Keratinocyte (primary cell): ENCODE data around the gene AFG1L. TPM values are rescaled to one million over a fixed set of nuclear protein-coding genes. Genes with fewer than 3 reads are reported as not detected.

Source experiments
- DNase-seq: peaks from one replicate; pipeline ENCODE4 v3.0.0-alpha.2; 2011; ENCODE audit warnings: low read depth, missing footprints, low spot score
- FAIRE-seq: peaks from 2 replicates; lab custom pipeline; 2011; peaks lifted over from hg19 to GRCh38; lab: Jason Lieb, UNC
- H2AFZ ChIP-seq: 2 replicates; pipeline ENCODE4 v1.6.0; 2012; ENCODE audit warnings: low read length, control low read depth, inconsistent platforms; ENCODE audit not compliant: control insufficient read depth
- H3K27ac ChIP-seq: 2 replicates; pipeline ENCODE4 v1.5.1; 2011; ENCODE audit warnings: low read length; ENCODE audit not compliant: control insufficient read depth, insufficient read depth
- H3K27me3 ChIP-seq: 3 replicates; pipeline ENCODE4 v1.6.0; 2011; ENCODE audit warnings: low read length; ENCODE audit not compliant: control insufficient read depth, insufficient read depth; ENCODE audit errors: extremely low read depth
- H3K36me3 ChIP-seq, 2 experiments: 2 replicates in 1 of 2; 3 replicates in 1 of 2; pipeline ENCODE4 v1.5.1; 2011; ENCODE audit warnings: low read length in 2 of 2, mild to moderate bottlenecking in 1 of 2; ENCODE audit not compliant: control insufficient read depth in 2 of 2, insufficient read depth in 2 of 2; ENCODE audit errors: extremely low read depth in 1 of 2
- H3K4me1 ChIP-seq: 3 replicates; pipeline ENCODE4 v1.5.1; 2011; ENCODE audit warnings: low read length; ENCODE audit not compliant: control insufficient read depth, insufficient read depth; ENCODE audit errors: extremely low read depth
- H3K4me2 ChIP-seq: 3 replicates; pipeline ENCODE4 v1.6.0; 2011; ENCODE audit warnings: low read depth, low read length; ENCODE audit not compliant: control insufficient read depth, insufficient read depth; ENCODE audit errors: extremely low read depth
- H3K4me3 ChIP-seq, 3 experiments: fragments of 200-600 bp in 1 of 3; sonication (generic) in 1 of 3; 2 replicates in 2 of 3; 3 replicates in 1 of 3; pipeline ENCODE4 v1.5.1; 2011 to 2016; ENCODE audit warnings: low read length in 3 of 3, mild to moderate bottlenecking in 3 of 3, control low read depth in 2 of 3, inconsistent platforms in 1 of 3, low read depth in 1 of 3, mixed read lengths in 1 of 3, mixed run types in 1 of 3, moderate library complexity in 1 of 3; ENCODE audit not compliant: control insufficient read depth in 2 of 3, insufficient read depth in 2 of 3; ENCODE audit errors: extremely low read depth in 1 of 3
- H3K79me2 ChIP-seq: 2 replicates; pipeline ENCODE4 v1.6.0; 2012; ENCODE audit warnings: low read length; ENCODE audit not compliant: control insufficient read depth, insufficient read depth
- H3K9ac ChIP-seq: 3 replicates; pipeline ENCODE4 v1.6.0; 2011; ENCODE audit warnings: low read length; ENCODE audit not compliant: control insufficient read depth, insufficient read depth; ENCODE audit errors: extremely low read depth
- H3K9me1 ChIP-seq: 3 replicates; pipeline ENCODE4 v1.6.0; 2011; ENCODE audit warnings: low read length; ENCODE audit not compliant: control insufficient read depth, insufficient read depth; ENCODE audit errors: extremely low read depth
- H3K9me3 ChIP-seq: 2 replicates; pipeline ENCODE4 v1.5.1; 2012; ENCODE audit warnings: low read depth, low read length; ENCODE audit not compliant: control insufficient read depth
- H4K20me1 ChIP-seq: 3 replicates; pipeline ENCODE4 v1.6.0; 2011; ENCODE audit warnings: low read length; ENCODE audit not compliant: control insufficient read depth, insufficient read depth; ENCODE audit errors: extremely low read depth
- CTCF ChIP-seq, 3 experiments: IDR thresholded peaks in 1 of 3; conservative IDR thresholded peaks in 1 of 3; optimal IDR thresholded peaks in 1 of 3; 2 replicates in 2 of 3; 3 replicates in 1 of 3; pipeline versions ENCODE3 to v1.5.1; 2011; ENCODE audit warnings: low read length in 3 of 3, mild to moderate bottlenecking in 3 of 3, moderate library complexity in 2 of 3, control low read depth in 1 of 3, inconsistent platforms in 1 of 3; ENCODE audit not compliant: insufficient read depth in 2 of 3; ENCODE audit errors: extremely low read depth in 1 of 3
- EZH2 ChIP-seq: IDR thresholded peaks from one replicate; pipeline ENCODE4 v1.6.1; 2012; ENCODE audit warnings: inconsistent platforms, mild to moderate bottlenecking, low read length, moderate library complexity
- dilution Hi-C: fragments of 300-500 bp; cut with MboI; formaldehyde crosslinking; loops from one replicate; pipeline ENCODE4 v1.7.0; 2020; ENCODE audit warnings: low sequenced_read_pairs; ENCODE audit not compliant: extremely low pct_ligation_motif_present
- polyA plus RNA-seq, 5 experiments: library from polyadenylated mRNA; depleted of rRNA in 3 of 5; stranded (reverse) in 3 of 5; stranded (forward) in 1 of 5; unstranded in 1 of 5; fragments of >200 nt; gene quantifications; 1 replicate in 1 of 5; 2 replicates in 3 of 5; 3 replicates in 1 of 5; pipeline versions ENCODE4 v1.2.1 to v1.2.3, GENCODE V29; 2011 to 2012; ENCODE audit warnings: missing spikeins in 2 of 5, low read depth in 1 of 5, low replicate concordance in 1 of 5

AFG1L gene
- polyA plus RNA-seq, 1 donor (not counting 4 experiments of a cell fraction or from before 2014, with no cell fraction given) = 3.1 TPM

- Histone ChIP-seq H3K27me3 (no peaks in the 10 kb centered on the region), H3K27ac (peak overlapping the region; percentile 77), H3K9ac (peak overlapping the region; percentile 91), H3K4me1 (peaks cover 2% of the 10 kb centered on the region), H3K4me2 (peak overlapping the region; percentile 85), H2AFZ (peak overlapping the region; percentile 83), H3K4me3 (peak overlapping the region; percentile 79 to 99 (median 98)), H3K36me3 (peaks cover 0 to 8% of the 10 kb centered on the region in 2 experiments), H4K20me1 (no peaks in the 10 kb centered on the region), H3K9me3 (no peaks in the 10 kb centered on the region), H3K79me2 (peaks cover 52% of the 10 kb centered on the region), H3K9me1 (no peaks in the 10 kb centered on the region)
- no peak for DNase-seq
- peak; percentile 92 for FAIRE-seq
- TF ChIP-seq EZH2 (no peak), CTCF (optimal IDR thresholded peaks at IDR 0.05 in 1 of 3, IDR thresholded peaks at IDR 0.05 in 1 of 3, conservative IDR thresholded peaks at IDR 0.05 in 1 of 3; ENCODE audit: extremely low read depth in 1 of 3, insufficient read depth in 2 of 3, low read length in 3 of 3) (no peak)
- dilution Hi-C loops = no loop called here
These were observed 34.6 kb upstream of the AFG1L start for GRCh38 chr6:108260126-108260808.

GRCh38 chr6:108260809-108261569, 33.9 kb upstream of the AFG1L start, which contains the start of gene SNX3:
TSS of gene SNX3 (minus strand) at chr6:108261040. CDS start at chr6:108260921, 119 bp downstream.
- Histone ChIP-seq H3K27me3 (no peaks in the 10 kb centered on the region), H3K79me2 (peaks cover 45% of the 10 kb centered on the region)
- peak; percentile 52 for DNase-seq

More at GRCh38 chr6:108260809-108261569, 33.9 kb upstream of the AFG1L start, which contains the start of gene SNX3:
- peaks cover 0 to 6% of the 10 kb centered on the region in 2 experiments for H3K36me3 ChIP-seq
- peak within 1 kb of the TSS; percentile 77 for H3K27ac ChIP-seq
- dilution Hi-C loops = no loop called here
- TF ChIP-seq CTCF (optimal IDR thresholded peaks at IDR 0.05 in 1 of 3, IDR thresholded peaks at IDR 0.05 in 1 of 3, conservative IDR thresholded peaks at IDR 0.05 in 1 of 3; ENCODE audit: extremely low read depth in 1 of 3, insufficient read depth in 2 of 3, low read length in 3 of 3) (peak in 2 of 3 experiments; percentile 6 to 18), EZH2 (no peak)
- no peaks in the 10 kb centered on the region for H4K20me1 ChIP-seq
- H2AFZ ChIP-seq = peak within 1 kb of the TSS; percentile 95
- peak within 1 kb of the TSS; percentile 85 for H3K4me2 ChIP-seq
- H3K4me1 ChIP-seq = peaks cover 2% of the 10 kb centered on the region
- peak within 1 kb of the TSS; percentile 91 for H3K9ac ChIP-seq
- peak within 1 kb of the TSS; percentile 79 to 99 (median 98) for H3K4me3 ChIP-seq
- H3K9me1 ChIP-seq = no peaks in the 10 kb centered on the region
- no peaks in the 10 kb centered on the region for H3K9me3 ChIP-seq
- peak; percentile 9 for FAIRE-seq
